ENCODE measurements around the gene TPP1.

Gene TPP1

DNA sequence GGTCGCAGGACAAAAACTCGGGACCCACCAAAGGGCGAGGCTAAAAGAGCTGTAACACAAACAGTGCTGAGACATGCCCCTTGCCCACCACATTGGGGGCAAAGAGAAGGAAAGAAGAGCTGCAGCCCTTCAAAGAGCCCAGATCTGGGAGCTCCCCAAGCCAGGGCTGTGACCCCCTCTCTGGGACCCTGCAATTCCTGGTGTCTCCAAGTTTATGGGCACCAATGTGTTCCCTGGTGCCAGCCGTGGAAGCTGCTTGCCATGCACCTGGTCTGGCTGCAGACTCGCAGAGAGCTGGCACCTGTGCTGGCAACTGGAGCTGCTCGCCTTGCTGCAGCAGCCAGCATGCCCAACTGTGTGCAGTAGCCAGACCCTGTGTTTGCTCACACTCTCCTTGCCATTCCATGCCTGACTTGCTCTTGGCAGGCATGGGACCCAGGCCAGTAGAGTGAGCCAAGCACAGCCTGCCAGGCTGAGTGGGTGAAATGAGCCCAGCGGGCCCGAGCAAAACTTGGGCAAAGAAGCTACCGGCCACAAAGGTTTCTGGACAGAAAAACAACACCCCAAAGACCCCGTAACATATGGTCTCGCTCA is 31.8 kb downstream of the TPP1 start:
- DNase-seq = no peak

DNA sequence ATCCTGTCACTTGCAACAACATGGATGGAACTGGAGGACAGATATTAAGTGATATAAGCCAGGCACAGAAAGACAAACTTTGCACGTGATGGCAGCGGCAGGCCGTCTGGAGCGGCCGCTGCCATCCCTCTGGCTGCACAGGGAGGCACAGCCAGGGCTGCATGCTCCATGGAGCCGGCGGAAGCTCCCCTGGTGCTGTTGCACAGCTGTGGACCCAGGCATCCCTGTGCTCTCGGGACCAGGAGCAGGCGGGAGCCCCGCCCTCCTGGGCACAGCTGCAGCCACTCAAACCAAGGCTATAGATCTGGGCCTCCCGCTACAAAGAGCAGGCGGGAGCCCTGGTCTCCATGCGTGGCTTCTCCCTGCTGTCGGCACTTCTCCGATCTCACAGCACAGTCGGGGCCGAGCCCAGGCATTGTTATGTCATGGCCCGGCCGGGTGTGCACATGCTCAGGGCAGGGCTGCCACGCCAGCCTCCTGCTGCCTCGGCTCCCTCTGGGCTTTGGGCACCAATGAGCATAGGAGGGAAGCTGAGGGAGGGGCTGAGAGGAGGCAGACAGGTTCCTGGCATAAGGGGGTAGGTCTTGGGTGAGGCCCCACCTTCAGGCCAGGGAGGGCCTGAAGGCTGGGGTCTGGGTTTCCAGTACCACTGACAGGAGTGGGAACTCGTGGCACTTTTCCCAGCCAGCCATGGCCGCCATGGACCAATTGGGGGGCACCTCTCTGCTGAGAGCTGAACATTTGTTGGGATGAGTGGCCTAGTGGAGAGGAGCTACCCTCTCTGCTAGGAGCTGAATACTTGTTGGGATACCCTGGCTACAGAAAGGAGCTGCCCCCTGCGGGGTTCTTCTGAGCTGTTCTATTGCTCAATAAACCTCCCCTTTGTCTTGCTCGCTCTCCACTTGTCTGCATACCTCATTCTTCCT is 32.5 kb downstream of the TPP1 start:
- no peak for DNase-seq

DNA sequence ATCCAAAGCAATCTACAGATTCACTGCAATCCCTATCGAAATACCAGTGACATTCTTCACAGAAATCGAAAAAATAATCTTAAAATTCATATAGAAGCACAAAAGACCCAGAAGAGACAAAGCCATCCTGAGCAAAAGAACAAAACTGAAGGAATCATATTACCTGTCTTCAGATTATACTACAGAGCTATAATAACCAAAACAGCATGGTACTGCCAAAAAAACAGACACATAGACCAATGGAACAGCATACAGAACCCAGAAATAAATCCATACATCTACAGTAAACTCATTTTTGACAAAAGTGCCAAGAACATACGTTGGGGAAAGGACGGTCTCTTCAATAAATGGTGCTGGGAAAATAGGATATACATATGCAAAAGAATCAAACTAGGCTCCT is 34.7 kb downstream of the TPP1 start:
- no peak for DNase-seq

DNA sequence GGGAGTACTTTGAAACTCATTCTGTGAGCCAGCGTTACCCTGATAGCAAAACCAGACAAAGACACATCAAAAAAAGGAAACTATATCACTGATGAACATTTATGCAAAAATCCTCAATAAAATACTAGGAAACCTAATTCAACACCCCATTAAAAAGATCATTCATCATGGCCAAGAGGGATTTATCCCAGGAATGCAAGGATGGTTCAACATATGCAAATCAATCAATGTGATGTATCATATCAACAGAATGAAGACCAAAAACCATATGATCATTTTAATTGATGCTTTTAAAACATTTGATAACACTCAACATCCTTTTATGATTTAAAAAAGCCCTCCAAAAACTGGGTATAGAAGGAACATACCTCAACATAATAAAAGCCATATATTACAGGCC is 35.6 kb downstream of the TPP1 start:
- DNase-seq = no peak

DNA sequence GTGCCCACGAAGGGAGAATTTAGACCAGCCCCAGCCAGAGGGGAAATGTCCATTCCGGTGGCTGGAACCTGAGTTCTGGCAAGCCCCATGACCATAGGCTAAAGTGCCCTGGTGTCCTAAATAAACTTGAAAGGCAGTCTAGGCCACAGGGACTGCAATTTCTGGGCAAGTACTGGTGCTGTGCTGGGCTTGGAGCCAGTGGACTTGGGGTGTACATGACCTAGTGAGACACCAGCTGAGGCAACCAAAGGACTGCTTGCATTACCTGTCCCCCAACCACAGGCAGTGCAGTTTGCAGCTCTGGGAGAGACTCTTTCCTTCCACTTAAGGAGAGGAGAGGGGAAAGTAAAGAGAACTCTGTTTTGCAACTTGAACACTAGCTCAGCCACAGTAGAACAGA is 39.5 kb downstream of the TPP1 start:
- DNase-seq = no peak

DNA sequence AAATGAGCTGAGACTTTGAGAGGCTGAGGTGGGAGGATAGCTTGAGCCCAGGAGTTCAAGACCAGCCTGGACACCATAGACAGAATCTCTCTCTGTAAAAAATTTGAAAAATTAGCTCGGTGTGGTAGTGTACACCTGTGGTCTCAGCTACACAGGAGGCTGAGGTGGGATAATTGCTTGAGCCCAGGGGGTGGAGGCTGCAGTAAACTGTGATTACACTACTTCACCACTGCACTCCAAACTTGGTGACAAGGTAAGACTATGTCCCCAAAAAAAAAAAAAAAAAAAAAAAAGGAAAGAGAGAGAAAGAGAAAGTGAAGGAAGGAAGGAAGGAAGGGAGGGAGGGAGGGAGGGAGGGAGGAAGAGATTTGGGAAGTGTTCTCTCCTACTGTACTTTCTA is 41.1 kb downstream of the TPP1 start:
- no peak for DNase-seq

DNA sequence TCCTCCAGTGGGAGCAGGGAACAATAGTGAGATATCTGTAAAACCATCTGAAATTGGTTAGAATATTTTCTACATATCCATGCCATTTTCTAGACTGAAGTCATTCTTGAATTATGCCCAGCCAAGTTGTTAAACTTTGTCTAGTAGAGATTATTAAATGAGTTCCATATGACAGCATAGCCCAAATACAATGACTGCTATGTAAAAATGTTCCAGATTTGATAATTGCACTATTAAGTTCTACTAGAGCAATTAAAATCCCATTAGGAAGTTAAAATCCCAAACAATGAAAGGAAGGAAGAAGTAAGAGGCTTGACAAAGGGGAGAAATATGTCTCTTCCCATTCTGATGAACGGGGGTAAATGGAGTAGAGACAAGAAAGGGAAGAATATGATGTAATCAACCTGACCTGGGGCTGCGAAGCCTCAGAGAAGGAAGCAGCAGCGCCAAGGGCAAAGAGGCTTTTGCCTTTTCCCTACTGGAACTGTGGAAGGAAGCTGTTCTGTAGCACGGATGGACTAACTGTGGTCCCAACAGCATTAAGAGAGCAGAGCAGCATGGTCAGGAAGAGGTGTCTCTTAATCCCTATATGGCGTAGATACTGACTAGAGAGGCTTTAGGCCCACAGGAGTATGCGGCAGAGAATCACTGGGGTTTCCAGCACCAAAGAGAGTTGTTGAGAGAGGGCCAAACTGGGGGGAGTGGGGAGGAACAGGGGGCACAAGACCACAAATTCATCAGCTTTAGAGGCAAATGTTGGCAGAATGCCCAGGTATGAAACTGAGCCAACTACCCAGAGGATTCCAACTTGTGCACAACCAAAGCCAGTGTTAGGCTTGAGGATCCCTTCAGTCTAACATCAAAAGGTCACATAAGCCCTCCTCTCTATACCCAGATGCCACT is 42.5 kb downstream of the TPP1 start:
- DNase-seq = no peak

DNA sequence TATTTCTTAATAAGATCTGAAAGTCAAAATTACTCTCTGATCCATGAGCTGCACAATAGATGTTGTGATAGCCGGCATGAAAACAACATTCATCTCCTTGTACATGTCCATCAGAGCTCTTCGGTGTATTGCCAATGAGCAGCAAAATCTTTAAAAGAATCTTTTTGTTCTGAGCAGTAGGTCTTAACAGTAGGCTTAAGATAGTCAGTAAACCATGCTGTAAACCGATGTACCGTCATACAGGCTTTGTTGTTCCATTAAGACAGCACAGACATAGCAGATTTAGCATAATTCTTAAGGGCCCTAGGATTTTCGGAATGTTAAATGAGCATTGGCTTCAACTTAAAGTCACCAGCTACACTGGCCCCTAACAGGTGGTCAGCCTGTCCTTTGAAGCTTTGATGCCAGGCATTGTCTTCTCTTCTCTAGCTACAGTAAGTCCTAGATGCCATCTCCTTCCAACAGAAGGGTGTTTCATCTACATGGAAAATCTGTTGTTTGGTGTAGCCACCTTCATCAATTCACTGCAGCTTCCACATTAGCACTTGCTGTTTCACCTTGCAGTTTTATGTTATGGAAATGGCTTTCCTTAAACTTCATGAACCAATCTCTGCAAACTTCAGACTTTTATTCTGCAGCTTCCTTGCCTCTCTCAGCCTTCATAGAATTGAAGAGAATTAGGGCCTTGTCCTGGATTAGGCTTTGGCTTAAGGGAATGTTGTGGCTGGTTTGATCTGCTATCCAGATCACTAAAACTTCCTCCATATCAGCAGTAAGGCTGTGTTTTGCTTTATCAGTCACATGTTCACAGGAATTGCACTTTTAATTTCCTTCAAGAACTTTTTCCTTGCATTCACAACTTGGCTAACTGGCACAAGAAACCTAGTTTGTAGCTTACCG is 44.2 kb downstream of the TPP1 start:
- DNase-seq = no peak

DNA sequence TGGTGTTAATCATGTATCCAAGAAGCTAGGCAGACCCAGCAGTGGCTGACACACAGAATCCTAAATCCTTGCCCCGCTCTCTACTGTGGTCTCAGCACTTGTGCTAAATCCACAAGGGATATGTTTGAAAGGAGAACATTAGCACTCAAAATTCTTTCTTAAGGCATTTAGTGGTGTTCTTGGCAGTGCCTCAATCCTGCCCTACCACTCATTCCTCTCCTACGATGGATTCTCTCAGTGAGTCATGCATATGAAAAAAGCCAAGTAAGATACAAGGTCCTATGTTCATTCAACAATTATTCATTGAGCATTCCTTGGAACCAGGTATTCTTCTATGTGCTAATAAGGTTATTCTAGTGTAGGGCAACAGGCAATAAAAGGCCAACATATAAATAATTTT is 47.0 kb downstream of the TPP1 start:
- no peak for DNase-seq

DNA sequence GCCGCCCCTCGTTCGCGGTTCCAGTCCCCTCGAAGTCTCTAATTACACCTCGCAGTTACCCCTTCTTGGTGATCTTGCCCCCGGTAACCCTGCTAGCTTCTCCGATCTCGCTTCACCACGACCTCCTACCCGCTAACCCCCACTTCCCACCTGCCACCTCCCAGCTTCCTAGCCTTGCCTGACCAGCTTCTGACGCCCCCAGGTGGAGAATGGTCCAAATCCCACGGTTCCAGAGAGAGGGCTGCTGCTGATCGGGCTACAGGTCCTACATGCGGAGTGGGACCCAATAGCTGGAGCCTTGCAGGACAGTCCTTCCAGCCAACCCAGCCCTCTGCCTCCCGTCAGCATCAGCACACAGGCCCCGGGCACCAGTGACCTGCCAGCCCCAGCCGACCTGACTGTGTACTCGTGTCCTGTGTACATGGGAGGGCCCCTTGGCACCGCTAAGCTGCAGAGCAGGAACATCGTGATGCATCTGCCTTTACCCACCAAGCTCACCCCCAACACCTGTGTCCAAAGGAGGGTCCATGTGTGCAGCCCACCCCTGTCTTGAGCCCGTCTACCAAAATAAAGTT is 47.7 kb downstream of the TPP1 start:
- no peak for DNase-seq

DNA sequence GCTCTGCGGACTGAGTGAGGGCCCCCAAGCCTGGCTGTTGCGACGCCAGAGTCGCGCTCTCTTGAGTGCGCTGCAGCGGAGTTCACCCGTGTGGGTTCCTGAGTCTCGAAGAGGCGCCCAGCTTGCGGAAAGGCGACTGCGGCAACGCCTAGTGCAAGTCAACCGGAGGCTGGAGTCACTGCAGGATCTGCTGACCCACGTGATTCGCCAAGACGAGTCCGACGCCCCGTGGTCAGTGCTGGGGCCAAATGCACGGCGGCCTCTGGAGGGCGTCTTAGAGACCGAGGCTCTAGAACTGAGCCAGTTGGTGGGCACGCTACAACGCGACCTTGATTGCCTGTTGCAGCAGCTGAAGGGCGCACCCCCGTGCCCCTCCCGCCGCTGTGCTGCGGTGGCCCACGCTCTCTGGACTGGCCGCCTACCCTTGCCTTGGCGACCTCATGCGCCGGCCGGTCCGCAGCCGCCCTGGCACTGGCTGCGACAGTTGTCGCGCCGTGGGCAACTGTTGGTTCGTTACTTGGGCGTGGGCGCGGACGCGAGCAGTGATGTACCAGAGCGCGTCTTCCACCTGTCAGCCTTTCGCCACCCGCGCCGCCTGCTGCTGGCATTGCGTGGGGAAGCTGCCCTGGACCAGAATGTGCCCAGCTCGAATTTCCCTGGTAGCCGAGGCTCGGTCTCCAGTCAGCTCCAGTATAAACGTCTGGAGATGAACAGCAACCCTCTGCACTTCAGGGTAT is 48.4 kb downstream of the TPP1 start:
- DNase-seq = no peak

DNA sequence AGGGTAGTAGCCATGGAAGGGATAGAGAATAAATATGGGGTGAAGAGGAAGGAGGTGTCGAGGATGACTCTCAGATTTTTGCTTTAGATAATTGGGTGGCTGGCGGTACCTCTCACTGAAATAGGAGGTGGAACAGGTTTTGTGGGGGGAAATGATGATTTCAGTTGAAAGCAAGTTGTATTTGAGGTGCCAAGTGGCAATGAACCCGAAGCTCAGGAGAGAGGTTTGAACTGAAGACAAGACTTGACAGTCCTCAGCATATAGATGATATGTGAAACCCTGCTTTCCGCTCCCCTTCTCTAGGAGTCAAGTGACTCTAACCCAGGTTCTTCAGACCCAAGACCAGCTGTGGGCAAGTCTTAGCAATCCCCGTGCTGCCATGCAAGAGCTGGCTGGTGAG is 49.5 kb downstream of the TPP1 start:
- DNase-seq = no peak

DNA sequence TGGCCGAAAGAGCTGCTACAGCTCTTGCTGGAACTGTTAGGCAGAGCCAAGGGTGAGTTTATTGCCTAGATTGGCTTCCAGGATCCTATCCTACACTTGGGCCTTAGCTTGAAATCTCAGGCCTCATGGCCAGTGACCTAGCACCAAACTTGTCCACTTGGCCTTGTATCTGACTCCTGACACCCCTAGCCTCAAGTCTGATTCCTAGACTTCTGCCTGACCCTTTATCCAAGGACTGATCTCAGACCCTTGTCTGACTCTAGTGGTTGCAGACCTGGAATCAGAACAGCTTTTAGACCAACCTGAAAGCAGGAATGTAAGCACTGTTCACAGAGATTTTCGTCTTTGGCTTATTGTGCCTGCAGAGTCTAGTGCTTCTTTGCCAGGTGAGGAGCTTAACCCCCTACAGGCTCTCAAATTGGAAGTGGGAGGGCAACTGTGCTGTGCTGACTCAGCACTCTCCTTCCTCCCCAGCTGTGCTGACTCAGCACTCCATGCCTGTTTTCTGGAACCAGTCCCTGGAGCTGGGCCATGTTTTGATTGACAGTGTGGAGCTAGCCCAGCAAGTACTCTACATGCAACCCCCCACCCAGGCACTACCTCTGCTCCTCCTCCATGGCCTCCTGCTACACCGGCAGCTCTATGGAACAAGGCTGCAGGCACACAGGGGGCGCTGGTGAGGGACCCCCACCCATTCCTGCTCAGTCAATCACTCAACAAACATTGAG is 50.9 kb downstream of the TPP1 start:
- DNase-seq = no peak

DNA sequence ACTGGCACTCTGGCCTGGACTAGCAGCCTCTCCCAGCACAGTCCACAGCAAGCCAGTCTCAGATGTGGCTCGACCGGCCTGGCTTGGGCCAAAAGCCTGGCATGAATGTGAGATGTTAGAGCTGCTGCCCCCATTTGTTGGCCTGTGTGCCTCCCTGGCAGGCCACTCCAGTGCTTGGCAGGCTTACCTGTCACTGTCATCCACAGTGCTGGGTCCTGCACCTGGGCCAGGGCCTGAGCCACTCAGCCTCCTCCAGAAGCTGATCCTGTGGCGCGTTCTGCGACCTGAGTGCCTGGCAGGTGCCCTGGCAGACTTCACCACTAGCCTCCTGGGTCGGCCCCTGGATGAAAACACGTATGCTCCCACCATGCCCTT is 51.9 kb downstream of the TPP1 start:
- DNase-seq = no peak

DNA sequence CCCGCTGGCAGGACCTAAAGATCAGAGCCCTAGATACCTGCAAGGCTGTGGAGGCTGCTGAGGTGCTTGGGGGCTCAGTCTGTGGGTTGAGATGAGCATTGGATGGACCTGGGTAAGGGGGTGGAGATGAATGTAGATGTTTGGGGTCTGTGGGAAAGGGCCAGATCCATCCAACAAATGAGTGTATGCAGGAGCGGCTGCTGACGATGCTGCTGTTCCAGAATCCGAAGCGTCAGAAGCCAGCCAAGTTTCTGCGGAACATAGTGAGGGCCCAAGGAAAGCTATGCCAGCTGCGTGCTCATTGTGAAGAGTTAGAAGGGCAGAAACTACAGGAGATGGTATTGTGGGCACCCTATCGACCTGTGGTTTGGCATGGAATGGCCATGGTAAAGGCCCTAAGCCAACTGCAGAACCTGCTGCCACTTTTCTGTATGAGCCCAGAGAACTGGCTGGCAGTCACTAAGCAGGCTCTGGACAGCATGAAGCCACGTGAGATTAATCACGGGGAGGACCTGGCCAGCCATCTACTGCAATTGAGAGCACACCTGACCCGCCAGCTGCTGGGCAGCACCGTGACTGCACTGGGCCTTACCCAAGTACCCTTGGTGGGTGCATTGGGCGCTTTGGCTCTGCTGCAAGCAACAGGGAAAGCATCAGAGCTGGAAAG is 52.4 kb downstream of the TPP1 start:
- no peak for DNase-seq

DNA sequence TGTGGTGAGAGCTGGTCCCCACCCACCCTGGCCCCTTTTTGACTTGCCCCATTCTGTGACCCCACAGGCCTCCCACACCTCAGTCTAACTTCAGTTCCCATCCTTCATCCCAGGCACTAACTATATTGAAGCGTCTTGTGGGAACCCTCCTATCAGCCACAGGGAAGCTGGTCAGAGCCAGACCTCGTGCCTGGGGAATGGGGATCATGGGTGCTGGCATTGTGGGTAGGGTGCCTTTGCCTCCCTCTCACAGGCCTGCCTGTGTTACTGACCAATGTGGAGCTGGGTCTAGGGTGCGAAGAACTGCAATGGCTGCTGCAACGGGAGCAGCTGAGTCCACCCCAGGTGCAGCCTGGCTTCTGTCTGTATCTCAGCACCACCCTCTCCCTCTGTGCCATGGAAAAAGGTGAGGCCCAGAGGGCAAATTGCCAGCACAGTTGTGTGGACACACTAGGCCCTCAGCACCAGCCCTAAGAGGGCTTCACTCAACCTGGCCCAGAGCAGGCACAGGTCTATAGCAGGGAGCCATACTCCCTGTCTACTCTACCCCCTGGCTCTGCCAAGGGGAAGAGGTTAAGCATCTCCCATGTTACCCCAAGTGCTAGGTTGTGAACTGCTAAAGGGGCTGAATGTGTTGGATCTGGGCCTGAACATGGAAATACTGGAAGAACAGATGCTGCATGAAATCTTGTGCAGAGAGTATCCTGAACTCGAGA is 53.1 kb downstream of the TPP1 start:
- no peak for DNase-seq

DNA sequence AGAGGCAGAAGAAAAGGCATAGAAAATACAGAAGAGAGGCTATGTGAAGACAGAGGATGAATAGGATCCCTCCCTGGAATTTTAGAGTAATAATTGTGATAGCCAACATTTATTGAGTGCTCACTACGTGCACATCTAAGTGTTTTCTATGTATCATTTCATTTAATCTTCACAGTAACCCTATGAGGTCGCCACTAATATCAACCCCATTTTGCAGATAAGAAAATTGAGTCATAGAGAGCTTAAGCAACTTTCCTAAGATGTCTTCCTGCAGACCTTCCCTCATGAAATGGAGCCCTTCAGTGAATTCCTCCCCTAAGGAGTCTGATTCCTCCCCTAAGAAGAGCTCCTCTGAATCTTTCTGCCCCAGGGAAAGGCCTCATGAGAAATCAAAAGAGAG is 53.9 kb downstream of the TPP1 start:
- DNase-seq = no peak

DNA sequence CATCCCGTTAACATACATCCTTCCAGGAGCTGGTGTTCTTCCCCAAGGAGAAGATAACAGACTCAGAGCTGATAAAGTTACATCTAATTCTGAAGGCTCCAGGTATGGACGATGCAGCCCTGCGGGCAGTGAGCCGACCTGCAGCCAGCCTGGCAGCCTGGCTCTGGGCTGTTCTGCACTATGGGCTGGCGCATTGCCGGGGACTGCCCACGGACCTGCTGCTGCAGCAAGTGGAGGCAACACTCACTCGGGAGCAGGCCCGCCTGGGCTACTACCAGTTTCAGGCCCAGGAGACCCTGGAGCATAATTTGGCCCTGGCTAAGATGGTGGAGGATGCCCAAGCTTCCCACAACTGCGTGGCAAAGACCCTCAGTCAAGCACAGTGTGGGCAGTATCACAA is 55.6 kb downstream of the TPP1 start:
- no peak for DNase-seq

DNA sequence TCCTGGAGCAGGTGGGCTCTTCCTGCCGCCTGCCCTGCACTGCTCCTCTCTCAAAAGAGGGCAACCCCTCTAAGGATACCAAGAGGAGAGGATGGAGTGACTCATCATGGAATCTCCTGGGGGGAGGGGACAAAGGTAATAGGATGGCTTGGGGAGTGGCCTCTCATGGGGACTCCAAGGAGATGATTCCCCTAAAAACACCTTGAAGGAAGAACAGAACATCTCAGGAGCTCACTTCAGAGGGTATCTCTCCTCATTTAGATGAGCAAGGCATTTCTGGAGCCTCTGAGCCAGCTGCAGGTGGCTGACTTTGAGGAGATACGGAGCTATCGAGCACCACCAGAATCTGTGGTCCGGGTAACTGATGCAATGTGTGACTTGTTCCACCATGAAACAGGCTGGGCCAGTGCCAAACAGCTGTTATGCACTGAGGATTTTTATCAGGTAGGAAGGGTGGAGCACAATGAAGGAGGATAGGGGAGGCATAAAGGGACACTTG is 56.1 kb downstream of the TPP1 start:
- no peak for DNase-seq
